ENCODE data around the gene LMNTD2.
"Not testable (repeated sequence)": the region's sequence is repeated elsewhere in the genome, so short reads cannot be mapped to it uniquely, and the experiment has no call there.

Gene LMNTD2

GRCh38 chr11:518463-519202 lies 41.9 kb downstream of the LMNTD2 start:
- no peak overlapping the region for H3K4me3 ChIP-seq (ENCODE audit: low read depth, low read length)
- peak; percentile 77 for TF ChIP-seq CTCF (IDR thresholded peaks at IDR 0.05; ENCODE audit: low read depth, low read length)

GRCh38 chr11:516918-517685 lies 43.4 kb downstream of the LMNTD2 start:
- not testable (repeated sequence) for H3K4me3 ChIP-seq (ENCODE audit: low read depth, low read length)

GRCh38 chr11:516400-516799 lies 44.1 kb downstream of the LMNTD2 start:
- H3K4me3 ChIP-seq (ENCODE audit: low read depth, low read length), result no peak overlapping the region

GRCh38 chr11:515131-515530 lies 45.4 kb downstream of the LMNTD2 start:
- TF ChIP-seq CTCF (IDR thresholded peaks at IDR 0.05; ENCODE audit: low read depth, low read length), result no peak
- H3K4me3 ChIP-seq (ENCODE audit: low read depth, low read length), result no peak overlapping the region

More at GRCh38 chr11:516400-516799, 44.1 kb downstream of the LMNTD2 start:
- TF ChIP-seq CTCF (IDR thresholded peaks at IDR 0.05; ENCODE audit: low read depth, low read length), result no peak

- no peak for TF ChIP-seq CTCF (IDR thresholded peaks at IDR 0.05; ENCODE audit: low read depth, low read length)
- no peak overlapping the region for H3K4me3 ChIP-seq (ENCODE audit: low read depth, low read length)
Measured at GRCh38 chr11:514606-515005, 45.9 kb downstream of the LMNTD2 start.

GRCh38 chr11:512761-513595 lies 47.6 kb downstream of the LMNTD2 start:
- TF ChIP-seq CTCF (IDR thresholded peaks at IDR 0.05; ENCODE audit: low read depth, low read length), result no peak
- H3K4me3 ChIP-seq (ENCODE audit: low read depth, low read length), result no peak overlapping the region

GRCh38 chr11:508956-509355 lies 51.6 kb downstream of the LMNTD2 start:
- no peak overlapping the region for H3K4me3 ChIP-seq (ENCODE audit: low read depth, low read length)
- no peak for TF ChIP-seq CTCF (IDR thresholded peaks at IDR 0.05; ENCODE audit: low read depth, low read length)

Data from WI38 (cell line).